TTC549 (cell line): ENCODE results near the gene ZNF862.

Experiments used
- FAIRE-seq: peaks from 2 replicates; lab custom pipeline; 2012; peaks lifted over from hg19 to GRCh38; lab: Jason Lieb, UNC

The ZNF862 gene

DNA sequence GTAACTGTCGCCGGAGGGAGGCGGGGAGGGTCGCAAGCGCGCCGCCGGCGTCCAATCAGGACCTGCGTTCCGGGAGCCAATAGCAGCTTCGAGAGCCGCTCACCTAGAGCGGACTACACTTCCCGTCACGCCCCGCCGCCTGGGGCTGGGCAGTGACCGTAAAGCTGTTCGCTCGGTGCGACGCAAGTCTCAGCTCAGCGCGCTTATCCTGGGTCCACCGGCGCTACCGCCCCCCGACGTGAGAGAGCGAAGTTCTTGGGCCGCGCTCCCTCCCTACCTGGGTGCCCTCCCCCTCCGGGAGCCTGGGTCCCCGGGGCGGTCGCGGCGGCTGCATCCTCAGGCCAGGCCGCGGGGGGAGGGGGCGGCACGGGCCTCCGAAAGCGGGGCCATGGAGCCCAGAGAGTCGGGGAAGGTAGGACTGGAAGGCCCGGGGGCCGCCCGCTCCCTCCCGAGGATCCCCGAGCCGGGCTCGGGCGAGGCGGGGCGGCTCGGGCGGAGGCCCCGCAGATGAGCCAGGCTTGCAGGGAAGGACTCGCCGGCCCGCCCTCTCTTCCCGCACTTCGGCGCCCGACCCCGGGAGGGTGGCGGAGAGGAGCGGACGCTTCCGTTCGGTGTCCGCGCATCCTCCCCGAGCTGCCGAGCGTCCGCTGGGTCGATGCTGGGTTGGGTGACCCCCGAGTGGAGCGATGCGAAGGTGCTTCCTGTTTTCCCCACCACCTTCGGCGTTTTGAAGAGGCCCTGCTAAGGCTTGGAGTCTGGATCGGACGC is at the start of gene ZNF862:
ZNF862 (plus strand) TSS at position 152 of the 768 bp plus-strand sequence; CDS start at position 389, 237 bp downstream.
- FAIRE-seq = peak; percentile 93

DNA sequence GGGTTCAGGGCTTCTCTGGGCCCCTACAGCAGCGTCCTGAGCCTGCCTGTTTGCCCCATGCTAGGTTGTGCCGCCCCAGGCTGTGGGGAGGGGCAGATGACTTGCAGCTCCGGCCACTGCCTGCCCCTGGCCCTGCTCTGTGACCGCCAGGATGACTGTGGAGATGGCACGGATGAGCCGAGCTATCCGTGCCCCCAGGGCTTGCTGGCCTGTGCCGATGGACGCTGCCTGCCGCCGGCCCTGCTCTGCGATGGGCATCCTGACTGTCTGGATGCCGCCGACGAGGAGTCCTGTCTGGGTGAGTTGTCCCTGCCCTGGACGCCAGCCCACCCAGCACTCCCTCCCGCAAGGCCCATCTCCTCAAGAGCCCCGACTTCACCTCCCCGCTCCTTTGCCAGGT is 49.1 kb upstream of the ZNF862 start:
- FAIRE-seq = no peak

DNA sequence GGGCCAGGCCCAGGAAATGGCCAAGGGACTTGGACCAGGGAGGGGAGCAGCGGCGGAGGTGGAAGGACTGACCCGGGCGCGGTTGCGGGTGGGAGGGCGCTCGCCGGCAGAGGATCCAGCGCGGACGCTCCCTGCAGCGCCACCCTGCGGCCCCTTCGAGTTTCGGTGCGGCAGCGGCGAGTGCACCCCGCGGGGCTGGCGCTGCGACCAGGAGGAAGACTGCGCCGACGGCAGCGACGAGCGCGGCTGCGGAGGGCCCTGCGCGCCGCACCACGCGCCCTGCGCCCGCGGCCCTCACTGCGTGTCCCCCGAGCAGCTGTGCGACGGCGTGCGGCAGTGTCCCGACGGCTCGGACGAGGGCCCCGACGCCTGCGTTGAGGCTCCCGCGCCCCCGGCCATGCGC is 48.0 kb upstream of the ZNF862 start:
- FAIRE-seq = no peak

DNA sequence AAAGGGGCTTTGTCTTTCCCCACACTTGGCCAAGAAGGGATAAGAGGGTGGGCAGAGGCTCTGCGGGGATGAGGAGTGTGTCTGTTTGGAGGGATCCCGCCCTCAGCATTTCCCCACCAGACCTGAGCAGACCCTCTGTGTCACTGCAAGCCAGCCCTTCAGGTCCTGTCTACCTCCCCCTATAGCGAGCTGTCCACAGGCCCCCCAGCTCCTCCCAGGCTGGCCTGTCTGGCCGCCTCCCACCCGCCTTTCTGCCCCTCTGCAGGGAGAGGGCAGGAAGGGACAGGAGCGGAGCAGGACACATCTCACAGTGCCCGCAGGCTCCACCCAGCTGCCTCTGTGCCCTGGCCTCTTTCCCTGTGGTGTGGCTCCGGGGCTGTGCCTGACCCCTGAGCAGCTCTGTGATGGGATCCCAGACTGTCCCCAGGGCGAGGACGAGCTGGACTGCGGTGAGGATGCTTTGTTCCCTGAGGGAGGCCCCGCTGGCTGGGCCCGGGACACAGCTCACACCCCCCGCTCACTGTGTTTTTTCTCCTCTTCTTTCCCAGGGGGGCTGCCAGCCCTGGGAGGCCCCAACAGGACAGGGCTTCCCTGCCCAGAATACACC is 47.3 kb upstream of the ZNF862 start:
- FAIRE-seq = no peak

- FAIRE-seq = no peak
Observed at GRCh38 chr7:149791411-149792219, 46.6 kb upstream of the ZNF862 start.

GRCh38 chr7:149792220-149792595 is 46.0 kb upstream of the ZNF862 start:
- FAIRE-seq = no peak

GRCh38 chr7:149793261-149793660 is 44.9 kb upstream of the ZNF862 start:
- FAIRE-seq = no peak

DNA sequence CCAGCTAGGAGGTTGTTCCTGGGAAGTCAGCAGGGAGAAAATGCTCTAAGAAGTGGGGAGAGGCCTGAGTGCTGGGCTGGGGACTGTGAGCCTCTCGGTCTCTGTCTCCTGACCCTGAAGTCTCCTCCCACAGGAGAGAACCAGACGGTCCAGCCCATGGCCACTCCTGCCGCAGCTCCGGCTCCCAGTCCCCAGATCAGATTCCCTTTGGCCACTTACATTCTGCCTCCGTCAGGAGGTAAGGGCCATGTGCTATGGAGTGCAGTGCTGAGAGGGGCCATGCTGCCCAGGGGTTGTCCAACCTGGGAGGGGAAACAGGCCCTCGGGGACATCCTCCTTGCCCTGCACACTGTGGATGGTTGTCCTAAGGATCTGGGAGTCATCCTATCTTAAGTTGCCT is 43.5 kb upstream of the ZNF862 start:
- no peak for FAIRE-seq

DNA sequence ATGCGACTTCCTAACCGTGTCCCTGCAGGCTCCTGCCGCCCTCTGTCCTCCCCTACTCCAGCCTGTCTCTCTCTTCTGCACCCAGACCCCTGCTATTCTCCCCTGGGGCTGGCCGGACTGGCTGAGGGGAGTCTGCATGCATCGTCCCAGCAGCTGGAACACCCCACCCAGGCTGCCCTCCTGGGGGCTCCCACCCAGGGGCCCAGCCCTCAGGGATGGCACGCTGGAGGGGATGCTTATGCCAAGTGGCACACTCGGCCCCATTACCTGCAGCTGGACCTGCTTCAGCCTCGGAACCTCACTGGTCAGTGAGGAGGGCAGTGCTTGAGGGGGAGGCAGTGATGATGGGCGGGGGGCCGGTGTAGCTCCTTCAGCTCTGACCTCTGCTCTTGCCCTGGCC is 43.0 kb upstream of the ZNF862 start:
- no peak for FAIRE-seq

DNA sequence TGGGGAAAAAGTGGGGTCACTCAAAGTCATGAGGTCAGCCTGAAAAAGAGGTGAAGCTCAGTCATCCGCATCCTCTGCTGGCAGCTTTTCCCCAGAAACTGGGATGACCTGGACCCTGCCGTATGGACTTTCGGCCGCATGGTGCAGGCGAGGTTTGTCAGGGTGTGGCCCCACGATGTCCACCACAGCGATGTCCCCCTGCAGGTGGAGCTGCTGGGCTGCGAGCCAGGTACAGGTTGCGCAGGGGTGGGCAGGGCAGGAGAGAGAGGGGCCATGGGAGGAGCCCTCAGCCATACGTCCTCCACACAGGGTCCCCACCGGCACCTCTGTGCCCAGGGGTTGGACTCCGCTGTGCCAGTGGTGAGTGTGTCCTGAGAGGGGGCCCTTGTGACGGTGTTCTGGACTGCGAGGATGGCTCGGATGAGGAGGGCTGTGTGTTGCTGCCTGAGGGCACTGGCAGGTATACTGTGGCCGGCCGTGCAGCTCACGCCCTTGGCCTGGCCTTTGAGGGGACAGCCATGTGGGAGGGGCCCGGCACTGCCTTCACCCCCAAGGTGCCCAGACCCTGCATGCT is 41.8 kb upstream of the ZNF862 start:
- FAIRE-seq = no peak

- no peak for FAIRE-seq
Observed at GRCh38 chr7:149797771-149798170, 40.4 kb upstream of the ZNF862 start.

DNA sequence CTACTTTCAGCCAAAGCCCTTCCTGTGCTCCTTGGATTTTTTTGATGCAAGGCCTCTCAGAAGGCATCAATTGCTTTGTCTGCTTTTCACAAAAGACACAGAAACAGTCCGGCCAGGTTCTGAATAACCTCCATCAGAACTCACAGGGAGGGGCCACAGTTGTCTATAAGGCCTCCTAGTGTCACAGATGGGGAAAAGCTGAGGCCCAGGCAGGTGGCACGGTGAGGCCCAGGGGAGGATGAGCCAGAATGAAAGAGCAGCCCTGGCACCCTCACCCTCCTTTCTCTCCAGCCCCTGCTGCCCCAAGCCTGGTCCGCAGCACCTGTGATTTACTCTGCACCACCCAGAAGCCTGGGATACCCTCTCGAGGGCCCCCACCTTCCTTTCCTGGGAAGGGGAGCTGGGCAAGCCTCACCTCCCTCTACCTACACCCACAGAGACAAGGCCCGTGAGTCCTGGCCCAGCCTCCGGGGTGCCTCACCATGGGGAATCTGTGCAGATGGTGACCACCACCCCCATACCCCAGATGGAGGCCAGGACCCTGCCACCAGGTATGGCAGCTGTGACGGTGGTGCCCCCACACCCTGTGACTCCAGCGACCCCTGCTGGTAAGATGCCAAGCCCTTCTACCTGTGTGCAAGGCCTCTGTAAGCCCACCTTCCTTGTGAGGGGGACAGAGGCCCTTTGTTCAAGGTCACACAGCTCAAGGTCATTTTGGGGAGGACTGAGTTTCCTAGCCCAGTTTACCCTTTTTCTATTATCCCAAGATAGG is 38.6 kb upstream of the ZNF862 start:
- FAIRE-seq = no peak

- no peak for FAIRE-seq
Observed at GRCh38 chr7:149800169-149800555, 38.0 kb upstream of the ZNF862 start.

DNA sequence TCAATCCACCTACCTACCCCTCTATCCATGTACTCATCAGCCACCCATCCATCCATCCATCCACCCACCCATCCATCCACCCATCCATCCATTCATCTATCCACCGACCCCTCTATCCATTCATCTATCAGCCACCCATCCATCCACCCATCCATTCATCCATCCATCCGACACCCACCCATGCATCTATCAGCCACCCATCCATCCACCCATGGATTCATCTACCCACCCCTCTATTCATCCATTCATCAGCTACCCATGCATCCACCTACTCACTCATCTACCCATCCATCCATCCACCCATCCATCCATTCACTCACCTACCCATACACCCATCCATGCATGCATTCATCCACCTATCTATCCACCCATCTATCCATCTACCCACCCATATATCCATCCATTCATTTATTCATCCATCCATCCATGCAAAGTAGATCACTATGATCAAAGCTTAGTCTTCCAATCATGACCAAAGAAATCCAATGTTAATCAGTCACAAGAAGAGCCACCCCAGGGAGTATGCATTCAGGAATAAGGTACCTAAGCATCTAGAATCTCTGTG is 37.1 kb upstream of the ZNF862 start:
- no peak for FAIRE-seq

DNA sequence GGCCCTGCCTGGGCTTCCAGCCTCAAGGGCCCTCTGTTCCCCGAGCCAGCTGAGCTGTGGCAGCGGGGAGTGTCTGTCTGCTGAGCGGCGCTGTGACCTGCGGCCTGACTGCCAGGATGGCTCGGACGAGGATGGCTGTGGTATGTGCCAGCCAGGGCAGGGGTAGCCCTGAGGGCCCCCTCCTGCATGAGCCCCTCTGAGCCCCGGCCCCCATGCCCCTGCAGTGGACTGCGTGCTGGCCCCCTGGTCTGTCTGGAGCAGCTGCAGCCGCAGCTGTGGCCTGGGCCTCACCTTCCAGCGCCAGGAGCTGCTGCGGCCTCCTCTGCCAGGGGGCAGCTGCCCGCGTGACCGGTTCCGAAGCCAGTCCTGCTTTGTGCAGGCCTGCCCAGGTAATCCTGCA is 36.4 kb upstream of the ZNF862 start:
- FAIRE-seq = no peak

DNA sequence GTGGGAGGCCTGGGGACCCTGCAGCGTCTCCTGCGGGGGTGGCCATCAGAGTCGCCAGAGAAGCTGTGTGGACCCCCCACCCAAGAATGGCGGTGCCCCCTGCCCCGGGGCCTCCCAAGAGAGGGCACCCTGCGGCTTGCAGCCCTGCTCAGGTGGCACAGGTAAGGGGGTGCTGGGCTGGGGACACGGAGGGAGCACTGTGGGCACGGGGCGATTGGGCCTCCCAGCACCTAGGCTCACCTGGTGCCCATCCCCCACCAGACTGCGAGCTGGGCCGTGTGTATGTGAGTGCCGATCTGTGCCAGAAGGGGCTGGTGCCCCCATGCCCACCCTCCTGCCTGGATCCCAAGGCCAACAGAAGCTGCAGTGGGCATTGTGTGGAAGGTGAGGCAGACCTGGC is 35.2 kb upstream of the ZNF862 start:
- no peak for FAIRE-seq

DNA sequence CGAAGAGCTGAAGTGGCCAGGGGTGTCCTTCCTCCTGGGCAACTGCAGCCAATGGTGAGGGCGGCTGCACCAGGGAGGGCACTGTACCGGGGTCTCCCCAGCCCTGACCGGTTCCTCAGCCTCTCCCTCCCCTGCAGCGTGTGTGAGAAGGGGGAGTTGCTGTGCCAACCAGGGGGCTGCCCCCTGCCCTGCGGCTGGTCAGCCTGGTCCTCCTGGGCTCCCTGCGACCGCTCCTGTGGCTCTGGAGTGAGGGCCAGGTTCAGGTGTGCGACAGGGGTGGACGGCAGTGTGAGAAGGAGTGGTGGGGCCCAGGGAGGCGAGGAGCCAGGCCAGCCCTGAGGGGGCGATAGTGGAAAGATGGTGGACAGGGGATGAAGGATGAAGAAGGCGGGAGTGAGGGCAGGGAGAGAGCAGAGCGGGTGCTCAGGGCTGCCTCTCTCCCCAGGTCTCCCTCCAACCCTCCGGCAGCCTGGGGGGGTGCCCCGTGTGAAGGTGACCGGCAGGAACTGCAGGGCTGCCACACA is 34.6 kb upstream of the ZNF862 start:
- no peak for FAIRE-seq

- FAIRE-seq = no peak
Observed at GRCh38 chr7:149804106-149804505, 34.1 kb upstream of the ZNF862 start.

GRCh38 chr7:149806726-149807125 is 31.4 kb upstream of the ZNF862 start:
- no peak for FAIRE-seq

- no peak for FAIRE-seq
Observed at GRCh38 chr7:149808311-149808710, 29.9 kb upstream of the ZNF862 start.

GRCh38 chr7:149809215-149809614 is 29.0 kb upstream of the ZNF862 start:
- FAIRE-seq = no peak

DNA sequence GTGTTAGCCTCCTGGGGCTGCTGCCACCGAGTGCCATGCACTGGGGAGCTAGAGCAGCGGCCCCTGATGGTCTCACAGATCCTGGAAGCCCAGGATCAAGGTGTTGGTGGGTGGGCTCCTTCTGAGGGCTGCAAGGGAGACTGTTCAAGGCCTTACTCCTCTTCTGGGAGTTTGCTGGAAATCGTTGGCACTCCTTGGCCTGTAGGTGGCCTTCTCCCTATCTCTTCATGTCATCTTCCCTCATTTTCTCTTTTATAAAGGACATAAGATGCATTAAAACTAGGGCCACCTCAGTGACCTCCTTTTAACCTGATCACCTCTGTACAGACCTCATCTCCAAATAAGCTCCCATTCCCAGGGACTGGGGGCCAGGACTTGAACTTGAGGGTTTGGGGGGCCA is 27.0 kb upstream of the ZNF862 start:
- FAIRE-seq = no peak
